Left ventricle myocardium inferior (tissue), 1 donor: ENCODE measurements around the gene CCDC6. TPM values are rescaled to one million over a fixed set of nuclear protein-coding genes. Genes with fewer than 3 reads are reported as not detected.
"Not testable (repeated sequence)": the region's sequence is repeated elsewhere in the genome, so short reads cannot be mapped to it uniquely, and the experiment has no call there.

ENCODE experiments used
- DNase-seq: peaks from one replicate; pipeline ENCODE4 v3.0.0-alpha.2; 2020
- H3K27ac ChIP-seq: fragments of 200-600 bp; replicated peaks from 2 replicates; pipeline ENCODE4 v1.8.0; 2021
- H3K27me3 ChIP-seq: fragments of 200-600 bp; 2 replicates; pipeline ENCODE4 v1.8.0; 2021; ENCODE audit warnings: low read depth
- H3K36me3 ChIP-seq: fragments of 200-600 bp; 2 replicates; pipeline ENCODE4 v1.8.0; 2021
- H3K4me1 ChIP-seq: fragments of 200-600 bp; 2 replicates; pipeline ENCODE4 v1.8.0; 2021
- H3K4me3 ChIP-seq: fragments of 200-600 bp; 2 replicates; pipeline ENCODE4 v1.8.0; 2021; ENCODE audit warnings: mild to moderate bottlenecking, moderate library complexity
- H3K9me3 ChIP-seq: fragments of 200-600 bp; replicated peaks from 2 replicates; pipeline ENCODE4 v1.8.0; 2021
- CTCF ChIP-seq: fragments of 200-600 bp; IDR thresholded peaks from 2 replicates; pipeline ENCODE4 v1.8.0; 2021; ENCODE audit warnings: antibody characterized with exemption, mild to moderate bottlenecking, borderline replicate concordance
- intact Hi-C: fragments of 100-400 bp; cut with micrococcal nuclease; formaldehyde crosslinking; loops from one replicate; pipeline ENCODE4 v1.11.0; 2022
- total RNA-seq: library from RNA; stranded (reverse); fragmentation: NEBNext Ultra II Directional; extraction: Animal tissue kit (Norgen Biotek cat#: 25700); gene quantifications from one replicate; pipeline ENCODE4 v1.2.1, GENCODE V29; 2021
- donor health status: DM: no; HTN: yes; CAD: no; lungs with severe emphysema.

Gene CCDC6
- total RNA-seq, 1 donor from 2014 or later: 16.4 TPM

GRCh38 chr10:59752278-59752940, 153.9 kb downstream of the CCDC6 start:
- no peak overlapping the region for H3K4me3 ChIP-seq
- H3K9me3 ChIP-seq: no peaks in the 10 kb centered on the region
- no peak overlapping the region for H3K27ac ChIP-seq
- intact Hi-C loops: no loop called here
- no peaks in the 10 kb centered on the region for H3K36me3 ChIP-seq
- no peaks in the 10 kb centered on the region for H3K27me3 ChIP-seq
- H3K4me1 ChIP-seq: no peaks in the 10 kb centered on the region
- no peak for TF ChIP-seq CTCF
- no peak for DNase-seq

- no peak overlapping the region for H3K4me3 ChIP-seq
- H3K36me3 ChIP-seq: no peaks in the 10 kb centered on the region
- H3K27ac ChIP-seq: no peak overlapping the region
- TF ChIP-seq CTCF: no peak
- DNase-seq: no peak
- intact Hi-C loops: no loop called here
- no peaks in the 10 kb centered on the region for H3K4me1 ChIP-seq
- H3K9me3 ChIP-seq: no peaks in the 10 kb centered on the region
- no peaks in the 10 kb centered on the region for H3K27me3 ChIP-seq
Measured at GRCh38 chr10:59750155-59750945, 156.0 kb downstream of the CCDC6 start.

GRCh38 chr10:59748834-59749233, 157.5 kb downstream of the CCDC6 start:
- intact Hi-C loops: no loop called here
- H3K4me3 ChIP-seq: no peak overlapping the region
- no peak for TF ChIP-seq CTCF

GRCh38 chr10:59745163-59745650, 161.1 kb downstream of the CCDC6 start:
- Histone ChIP-seq H3K27ac (no peak overlapping the region), H3K9me3 (no peaks in the 10 kb centered on the region), H3K4me3 (no peak overlapping the region), H3K36me3 (no peaks in the 10 kb centered on the region), H3K4me1 (no peaks in the 10 kb centered on the region), H3K27me3 (no peaks in the 10 kb centered on the region)
- DNase-seq: no peak
- intact Hi-C loops: no loop called here
- no peak for TF ChIP-seq CTCF

More at GRCh38 chr10:59748834-59749233, 157.5 kb downstream of the CCDC6 start:
- Histone ChIP-seq H3K36me3 (no peaks in the 10 kb centered on the region), H3K27me3 (no peaks in the 10 kb centered on the region), H3K4me1 (no peaks in the 10 kb centered on the region), H3K27ac (no peak overlapping the region), H3K9me3 (no peaks in the 10 kb centered on the region)
- DNase-seq: no peak

GRCh38 chr10:59744762-59745161, 161.6 kb downstream of the CCDC6 start:
- intact Hi-C loops, H3K27me3 ChIP-seq, H3K9me3 ChIP-seq, DNase-seq, H3K36me3 ChIP-seq, H3K4me1 ChIP-seq, H3K27ac ChIP-seq, H3K4me3 ChIP-seq: not testable (repeated sequence)

GRCh38 chr10:59744156-59744555, 162.2 kb downstream of the CCDC6 start:
- H3K27me3 ChIP-seq, DNase-seq, intact Hi-C loops, H3K4me3 ChIP-seq, H3K27ac ChIP-seq, H3K4me1 ChIP-seq, H3K9me3 ChIP-seq, H3K36me3 ChIP-seq: not testable (repeated sequence)
